Ishikawa (cell line): ENCODE measurements around the gene ROS1.

Source experiments
- CEBPB ChIP-seq: IDR thresholded peaks from 2 replicates; pipeline ENCODE4 v1.6.1; 2012
- CREB1 ChIP-seq: IDR thresholded peaks from 2 replicates; pipeline ENCODE4 v1.6.1; 2012; ENCODE audit warnings: low read depth
- EGR1 ChIP-seq: IDR thresholded peaks from 2 replicates; pipeline ENCODE4 v1.6.1; 2012
- EP300 ChIP-seq: IDR thresholded peaks from 2 replicates; pipeline ENCODE4 v1.6.1; 2012; ENCODE audit warnings: borderline replicate concordance
- NFIC ChIP-seq: IDR thresholded peaks from 2 replicates; pipeline ENCODE4 v1.6.1; 2012
- RAD21 ChIP-seq: IDR thresholded peaks from 2 replicates; pipeline ENCODE4 v1.6.1; 2012; ENCODE audit warnings: low read depth
- TAF1 ChIP-seq: IDR thresholded peaks from 2 replicates; pipeline ENCODE4 v1.6.1; 2012; ENCODE audit warnings: low read depth, mild to moderate bottlenecking
- TEAD4 ChIP-seq: IDR thresholded peaks from 2 replicates; pipeline ENCODE4 v1.6.1; 2012
- YY1 ChIP-seq: IDR thresholded peaks from 2 replicates; pipeline ENCODE4 v1.6.1; 2012; ENCODE audit warnings: low read depth
- ZBTB7A ChIP-seq: IDR thresholded peaks from 2 replicates; pipeline ENCODE4 v1.6.1; 2012; ENCODE audit warnings: low read depth
- TF ChIP-seq, protein P1 (sequence below): IDR thresholded peaks from 2 replicates; pipeline ENCODE4 v1.6.1; 2012; ENCODE audit warnings: low read depth, mild to moderate bottlenecking
- TF ChIP-seq, protein P2 (sequence below): IDR thresholded peaks from 2 replicates; pipeline ENCODE4 v1.6.1; 2012

DNA sequence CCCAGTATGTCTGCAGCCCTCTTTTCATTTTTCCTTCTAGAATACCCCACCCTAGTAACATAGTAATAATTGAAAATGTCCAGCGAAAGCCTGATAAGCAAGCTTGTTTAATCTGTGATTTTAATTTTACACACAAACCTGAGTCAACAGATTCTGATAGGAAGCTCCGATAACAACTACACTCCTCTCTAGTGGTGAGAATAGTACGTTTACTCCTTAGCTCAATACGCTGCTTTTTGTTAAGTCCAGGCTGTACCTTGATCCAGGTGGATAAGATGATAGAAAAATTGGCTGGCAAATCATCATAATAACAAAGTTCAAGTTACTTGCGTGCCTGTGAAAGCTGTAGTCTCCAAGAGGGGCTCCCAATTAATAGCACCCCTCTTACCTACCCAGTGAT lies 31.3 kb upstream of the ROS1 start:
- TF ChIP-seq YY1, result no peak
- no peak for TF ChIP-seq EP300
- TF ChIP-seq TAF1, result no peak
- no peak for TF ChIP-seq RAD21
- TF ChIP-seq, protein P1, sequence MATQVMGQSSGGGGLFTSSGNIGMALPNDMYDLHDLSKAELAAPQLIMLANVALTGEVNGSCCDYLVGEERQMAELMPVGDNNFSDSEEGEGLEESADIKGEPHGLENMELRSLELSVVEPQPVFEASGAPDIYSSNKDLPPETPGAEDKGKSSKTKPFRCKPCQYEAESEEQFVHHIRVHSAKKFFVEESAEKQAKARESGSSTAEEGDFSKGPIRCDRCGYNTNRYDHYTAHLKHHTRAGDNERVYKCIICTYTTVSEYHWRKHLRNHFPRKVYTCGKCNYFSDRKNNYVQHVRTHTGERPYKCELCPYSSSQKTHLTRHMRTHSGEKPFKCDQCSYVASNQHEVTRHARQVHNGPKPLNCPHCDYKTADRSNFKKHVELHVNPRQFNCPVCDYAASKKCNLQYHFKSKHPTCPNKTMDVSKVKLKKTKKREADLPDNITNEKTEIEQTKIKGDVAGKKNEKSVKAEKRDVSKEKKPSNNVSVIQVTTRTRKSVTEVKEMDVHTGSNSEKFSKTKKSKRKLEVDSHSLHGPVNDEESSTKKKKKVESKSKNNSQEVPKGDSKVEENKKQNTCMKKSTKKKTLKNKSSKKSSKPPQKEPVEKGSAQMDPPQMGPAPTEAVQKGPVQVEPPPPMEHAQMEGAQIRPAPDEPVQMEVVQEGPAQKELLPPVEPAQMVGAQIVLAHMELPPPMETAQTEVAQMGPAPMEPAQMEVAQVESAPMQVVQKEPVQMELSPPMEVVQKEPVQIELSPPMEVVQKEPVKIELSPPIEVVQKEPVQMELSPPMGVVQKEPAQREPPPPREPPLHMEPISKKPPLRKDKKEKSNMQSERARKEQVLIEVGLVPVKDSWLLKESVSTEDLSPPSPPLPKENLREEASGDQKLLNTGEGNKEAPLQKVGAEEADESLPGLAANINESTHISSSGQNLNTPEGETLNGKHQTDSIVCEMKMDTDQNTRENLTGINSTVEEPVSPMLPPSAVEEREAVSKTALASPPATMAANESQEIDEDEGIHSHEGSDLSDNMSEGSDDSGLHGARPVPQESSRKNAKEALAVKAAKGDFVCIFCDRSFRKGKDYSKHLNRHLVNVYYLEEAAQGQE, result no peak
- no peak for TF ChIP-seq EGR1
- TF ChIP-seq, protein P2, sequence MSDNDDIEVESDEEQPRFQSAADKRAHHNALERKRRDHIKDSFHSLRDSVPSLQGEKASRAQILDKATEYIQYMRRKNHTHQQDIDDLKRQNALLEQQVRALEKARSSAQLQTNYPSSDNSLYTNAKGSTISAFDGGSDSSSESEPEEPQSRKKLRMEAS, result no peak
- no peak for TF ChIP-seq ZBTB7A
- TF ChIP-seq CEBPB, result no peak
- no peak for TF ChIP-seq TEAD4
- TF ChIP-seq NFIC, result no peak
- TF ChIP-seq CREB1, result no peak
